ENCODE measurements around the gene FRAT2. TPM values are rescaled to one million over a fixed set of nuclear protein-coding genes. Genes with fewer than 3 reads are reported as not detected.

FRAT2 gene
- total and polyA plus RNA-seq, 2 donors (not counting 3 experiments of a cell fraction or from before 2014, with no cell fraction given) = 6.6 to 11.3 TPM

- Histone ChIP-seq H2AFZ (ENCODE audit: low read depth, low read length) (no peak overlapping the region), H3K4me1 (ENCODE audit: control insufficient read depth, extremely low read depth, insufficient read depth, low read length) (no peaks in the 10 kb centered on the region), H3K79me2 (ENCODE audit: control insufficient read depth, insufficient read depth, low read length) (no peaks in the 10 kb centered on the region), H3K9ac (replicated peaks; ENCODE audit: extremely low read depth, insufficient read depth, low read length) (no peak overlapping the region), H3K9me3 (replicated peaks; ENCODE audit: control insufficient read depth, insufficient read depth, low read length) (no peaks in the 10 kb centered on the region), H3K4me3 (replicated peaks in 1 of 3; ENCODE audit: insufficient read depth in 1 of 3, low read depth in 1 of 3, low read length in 3 of 3) (no peak overlapping the region), H4K20me1 (replicated peaks; ENCODE audit: control insufficient read depth, extremely low read depth, insufficient read depth, low read length) (no peaks in the 10 kb centered on the region), H3K9me1 (replicated peaks; ENCODE audit: control insufficient read depth, extremely low read depth, insufficient read depth, low read length) (no peaks in the 10 kb centered on the region), H3K27ac (ENCODE audit: insufficient read depth, low read depth, low read length) (no peak overlapping the region), H3K27me3 (ENCODE audit: control insufficient read depth in 2 of 2, insufficient read depth in 2 of 2, low read length in 2 of 2) (no peaks in the 10 kb centered on the region), H3K4me2 (ENCODE audit: insufficient read depth, low read length) (no peak overlapping the region), H3K36me3 (ENCODE audit: control insufficient read depth in 2 of 2, extremely low read depth in 1 of 2, insufficient read depth in 2 of 2, low read length in 2 of 2) (no peaks in the 10 kb centered on the region)
- dilution Hi-C loops (cut with MboI; ENCODE audit: extremely low pct_ligation_motif_present, low sequenced_read_pairs) = no loop called here
- CTCF ChIA-PET = interaction anchor here (1.1 kb wide), 1 partner anchor 235 kb away, joined by 4 read pairs; no protein-coding TSS in a partner anchor
- FAIRE-seq = no peak
- POLR2A ChIA-PET = no interaction called here
- intact Hi-C loops (cut with micrococcal nuclease) = no loop called here
- no peak for TF ChIP-seq POLR2AphosphoS5 (IDR thresholded peaks at IDR 0.05; ENCODE audit: insufficient read depth, low read depth, low read length)
- TF ChIP-seq JUN (IDR thresholded peaks at IDR 0.05; ENCODE audit: borderline replicate concordance, insufficient read depth, insufficient read length, low read depth) = no peak
- no peak for TF ChIP-seq GATA2 (IDR thresholded peaks at IDR 0.05; ENCODE audit: insufficient read depth, insufficient read length, low read depth, low read length)
- no peak for TF ChIP-seq MAX (IDR thresholded peaks at IDR 0.05; ENCODE audit: insufficient read depth, insufficient read length)
- TF ChIP-seq EZH2 (IDR thresholded peaks at IDR 0.05; ENCODE audit: borderline replicate concordance, low read depth, low read length, severe bottlenecking) = no peak
- no peak for TF ChIP-seq FOS (IDR thresholded peaks at IDR 0.05; ENCODE audit: borderline replicate concordance, insufficient read depth, low read length)
- no peak for TF ChIP-seq POLR2A (IDR thresholded peaks at IDR 0.05; ENCODE audit: low read depth, low read length)
- no peak for TF ChIP-seq MYC (IDR thresholded peaks at IDR 0.05; ENCODE audit: low read depth, low read length)
- no peak for TF ChIP-seq CTCF (IDR thresholded peaks at IDR 0.05; ENCODE audit: extremely low read depth in 1 of 2, insufficient read depth in 1 of 2, low read depth in 1 of 2, low read length in 2 of 2)
- BruUV-seq (replicated peaks) = no TSS peak
- DNase-seq (ENCODE audit: low read depth, low spot score) = no peak
Observed at GRCh38 chr10:97307866-97308780, 26.4 kb downstream of the FRAT2 start.

All from endothelial cell of umbilical vein (primary cell).